ENCODE measurements around the gene ZNF384.

DNA sequence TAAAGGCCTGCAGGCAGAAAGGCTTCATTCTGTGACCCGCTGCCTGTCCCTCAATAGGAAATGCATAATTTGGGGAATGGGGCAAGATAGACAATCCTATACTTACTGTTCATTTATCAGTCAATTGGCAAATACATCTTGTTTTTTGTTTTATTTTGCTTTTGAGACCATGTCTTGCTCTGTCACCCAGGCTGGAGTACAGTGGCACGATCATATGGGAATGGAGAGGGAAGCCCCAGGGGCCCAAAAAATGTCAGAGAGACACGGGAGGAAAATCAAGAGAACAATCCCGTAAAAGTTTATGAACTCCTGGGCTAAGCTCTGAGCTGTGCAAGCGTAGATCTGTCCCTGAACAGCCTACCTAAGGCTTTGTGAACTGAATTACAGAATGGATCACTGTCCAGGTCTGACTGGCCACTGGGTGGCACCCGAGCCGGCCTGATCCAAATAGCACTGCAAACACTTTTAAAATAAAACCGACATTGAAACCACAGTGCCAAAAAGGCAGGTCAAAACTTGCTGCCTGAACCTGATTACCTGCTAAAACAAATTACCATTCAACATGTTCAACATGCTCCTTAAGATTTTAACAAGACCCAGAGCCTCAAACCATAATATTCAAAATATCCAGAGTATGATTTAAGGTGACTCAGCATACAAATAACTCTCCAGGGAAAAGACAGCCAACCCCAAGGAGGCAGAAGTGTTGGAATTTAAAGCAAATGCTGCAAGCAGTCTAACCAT lies 46.4 kb upstream of the ZNF384 start:
- TF ChIP-seq, protein P1, sequence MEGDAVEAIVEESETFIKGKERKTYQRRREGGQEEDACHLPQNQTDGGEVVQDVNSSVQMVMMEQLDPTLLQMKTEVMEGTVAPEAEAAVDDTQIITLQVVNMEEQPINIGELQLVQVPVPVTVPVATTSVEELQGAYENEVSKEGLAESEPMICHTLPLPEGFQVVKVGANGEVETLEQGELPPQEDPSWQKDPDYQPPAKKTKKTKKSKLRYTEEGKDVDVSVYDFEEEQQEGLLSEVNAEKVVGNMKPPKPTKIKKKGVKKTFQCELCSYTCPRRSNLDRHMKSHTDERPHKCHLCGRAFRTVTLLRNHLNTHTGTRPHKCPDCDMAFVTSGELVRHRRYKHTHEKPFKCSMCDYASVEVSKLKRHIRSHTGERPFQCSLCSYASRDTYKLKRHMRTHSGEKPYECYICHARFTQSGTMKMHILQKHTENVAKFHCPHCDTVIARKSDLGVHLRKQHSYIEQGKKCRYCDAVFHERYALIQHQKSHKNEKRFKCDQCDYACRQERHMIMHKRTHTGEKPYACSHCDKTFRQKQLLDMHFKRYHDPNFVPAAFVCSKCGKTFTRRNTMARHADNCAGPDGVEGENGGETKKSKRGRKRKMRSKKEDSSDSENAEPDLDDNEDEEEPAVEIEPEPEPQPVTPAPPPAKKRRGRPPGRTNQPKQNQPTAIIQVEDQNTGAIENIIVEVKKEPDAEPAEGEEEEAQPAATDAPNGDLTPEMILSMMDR (IDR thresholded peaks at IDR 0.05; ENCODE audit: low read depth, low read length): peak; percentile 47
- no peak for TF ChIP-seq POLR2A (IDR thresholded peaks at IDR 0.05; ENCODE audit: extremely low read depth, insufficient read length)
